ENCODE measurements around the gene ESRRG.

The ESRRG gene

DNA sequence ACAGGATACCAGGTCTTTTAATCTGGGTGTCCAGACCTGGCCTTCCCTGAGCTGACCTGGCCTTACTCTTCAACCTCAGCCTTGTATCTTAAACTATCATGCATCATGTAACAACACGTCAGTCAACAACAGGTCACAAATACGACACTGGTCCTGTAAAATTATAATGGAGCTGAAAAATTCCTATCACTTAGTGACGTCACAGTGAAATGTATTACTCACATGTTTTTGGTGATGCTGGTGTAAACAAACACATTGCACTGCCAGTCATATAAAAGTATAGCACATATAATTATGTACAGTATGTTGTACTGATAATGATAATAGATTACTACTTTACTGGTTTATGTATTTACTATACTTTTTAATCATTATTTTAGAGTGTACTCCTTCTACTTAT is 31.5 kb downstream of the ESRRG start:
- TF ChIP-seq EZH2 (IDR thresholded peaks at IDR 0.05; ENCODE audit: borderline replicate concordance, low read length): no peak
- TF ChIP-seq, protein P1, sequence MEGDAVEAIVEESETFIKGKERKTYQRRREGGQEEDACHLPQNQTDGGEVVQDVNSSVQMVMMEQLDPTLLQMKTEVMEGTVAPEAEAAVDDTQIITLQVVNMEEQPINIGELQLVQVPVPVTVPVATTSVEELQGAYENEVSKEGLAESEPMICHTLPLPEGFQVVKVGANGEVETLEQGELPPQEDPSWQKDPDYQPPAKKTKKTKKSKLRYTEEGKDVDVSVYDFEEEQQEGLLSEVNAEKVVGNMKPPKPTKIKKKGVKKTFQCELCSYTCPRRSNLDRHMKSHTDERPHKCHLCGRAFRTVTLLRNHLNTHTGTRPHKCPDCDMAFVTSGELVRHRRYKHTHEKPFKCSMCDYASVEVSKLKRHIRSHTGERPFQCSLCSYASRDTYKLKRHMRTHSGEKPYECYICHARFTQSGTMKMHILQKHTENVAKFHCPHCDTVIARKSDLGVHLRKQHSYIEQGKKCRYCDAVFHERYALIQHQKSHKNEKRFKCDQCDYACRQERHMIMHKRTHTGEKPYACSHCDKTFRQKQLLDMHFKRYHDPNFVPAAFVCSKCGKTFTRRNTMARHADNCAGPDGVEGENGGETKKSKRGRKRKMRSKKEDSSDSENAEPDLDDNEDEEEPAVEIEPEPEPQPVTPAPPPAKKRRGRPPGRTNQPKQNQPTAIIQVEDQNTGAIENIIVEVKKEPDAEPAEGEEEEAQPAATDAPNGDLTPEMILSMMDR (IDR thresholded peaks at IDR 0.05; ENCODE audit: low read length): no peak
- H3K36me3 ChIP-seq (ENCODE audit: insufficient read depth, low read length): no peaks in the 10 kb centered on the region
- H3F3A ChIP-seq (ENCODE audit: insufficient read depth, low read length): no peaks in the 10 kb centered on the region
- no peak overlapping the region for H3K4me2 ChIP-seq (ENCODE audit: low read length)
- H3K27ac ChIP-seq (ENCODE audit: low read depth, low read length, poor library complexity, severe bottlenecking): no peak overlapping the region
- no peaks in the 10 kb centered on the region for H3K79me2 ChIP-seq (ENCODE audit: insufficient read depth, low read length)
- no peaks in the 10 kb centered on the region for H3K4me1 ChIP-seq (ENCODE audit: insufficient read depth, low read length, severe bottlenecking)
- no peaks in the 10 kb centered on the region for H3K9me3 ChIP-seq (ENCODE audit: low read length)
- no peaks in the 10 kb centered on the region for H4K20me1 ChIP-seq (ENCODE audit: insufficient read depth, low read length)
- no peaks in the 10 kb centered on the region for H3K27me3 ChIP-seq (ENCODE audit: insufficient read depth, low read length)
- no peaks in the 10 kb centered on the region for H3K9me2 ChIP-seq (ENCODE audit: low read depth, low read length)
- no peak overlapping the region for H3K9ac ChIP-seq (ENCODE audit: low read length)
- H2AFZ ChIP-seq (ENCODE audit: low read length): no peak overlapping the region
- H3K4me3 ChIP-seq (ENCODE audit: low read depth, low read length, poor library complexity, severe bottlenecking): no peak overlapping the region

DNA sequence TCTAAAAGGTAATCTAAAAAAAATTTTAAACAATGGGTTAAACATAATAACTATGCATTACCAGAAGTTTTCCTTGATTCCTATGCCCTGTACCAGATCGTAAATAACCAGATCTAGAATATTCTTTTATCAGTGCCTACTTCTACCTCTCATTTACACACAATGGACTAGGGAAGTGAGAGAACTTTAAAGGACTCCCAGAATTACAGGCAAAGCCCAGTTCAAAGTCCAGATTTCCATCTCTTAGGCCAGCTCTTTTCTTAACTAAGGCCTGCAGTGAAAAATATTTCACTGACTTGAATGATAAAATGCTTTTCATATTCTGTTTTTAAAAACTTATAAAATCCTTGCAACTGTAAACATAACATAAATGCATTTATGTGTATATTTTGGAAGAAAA is 32.6 kb downstream of the ESRRG start:
- Histone ChIP-seq H3K36me3 (ENCODE audit: insufficient read depth, low read length) (no peaks in the 10 kb centered on the region), H3K27ac (ENCODE audit: low read depth, low read length, poor library complexity, severe bottlenecking) (no peak overlapping the region), H3K9me3 (ENCODE audit: low read length) (no peaks in the 10 kb centered on the region), H3K4me1 (ENCODE audit: insufficient read depth, low read length, severe bottlenecking) (no peaks in the 10 kb centered on the region), H3K27me3 (ENCODE audit: insufficient read depth, low read length) (no peaks in the 10 kb centered on the region), H3K9ac (ENCODE audit: low read length) (no peak overlapping the region), H4K20me1 (ENCODE audit: insufficient read depth, low read length) (no peaks in the 10 kb centered on the region), H3K4me3 (ENCODE audit: low read depth, low read length, poor library complexity, severe bottlenecking) (no peak overlapping the region), H3K9me2 (ENCODE audit: low read depth, low read length) (no peaks in the 10 kb centered on the region), H3F3A (ENCODE audit: insufficient read depth, low read length) (no peaks in the 10 kb centered on the region), H3K79me2 (ENCODE audit: insufficient read depth, low read length) (no peaks in the 10 kb centered on the region), H3K4me2 (ENCODE audit: low read length) (no peak overlapping the region), H2AFZ (ENCODE audit: low read length) (no peak overlapping the region)
- no peak for TF ChIP-seq EZH2 (IDR thresholded peaks at IDR 0.05; ENCODE audit: borderline replicate concordance, low read length)
- TF ChIP-seq, protein P1 (IDR thresholded peaks at IDR 0.05; ENCODE audit: low read length): no peak

DNA sequence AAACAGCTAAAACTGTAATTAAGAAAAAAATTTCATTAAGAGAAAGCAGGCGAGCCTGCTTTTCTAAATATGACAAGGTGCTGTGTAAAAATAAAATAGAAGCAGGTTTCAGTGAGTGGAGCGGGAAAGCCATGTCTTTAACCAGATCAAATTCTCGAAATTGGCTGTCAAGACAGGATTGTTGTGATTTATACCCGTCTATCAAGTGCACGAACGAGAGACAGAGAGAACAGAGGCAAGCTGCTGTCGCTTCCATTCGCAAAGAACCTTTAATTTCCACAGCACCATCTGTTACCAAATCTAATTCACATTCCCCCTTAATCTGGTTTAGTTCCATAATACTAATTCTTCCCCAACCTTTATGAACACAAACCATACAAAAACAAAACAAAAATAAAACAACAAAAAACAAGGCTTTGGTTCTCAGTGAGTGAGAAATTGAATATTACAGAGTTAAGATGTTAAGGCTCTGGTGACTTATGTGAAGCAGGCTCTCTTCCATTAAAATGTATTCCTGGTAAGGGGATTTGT is 35.0 kb downstream of the ESRRG start:
- Histone ChIP-seq H3K27ac (ENCODE audit: low read depth, low read length, poor library complexity, severe bottlenecking) (no peak overlapping the region), H3K4me1 (ENCODE audit: insufficient read depth, low read length, severe bottlenecking) (no peaks in the 10 kb centered on the region), H3K36me3 (ENCODE audit: insufficient read depth, low read length) (no peaks in the 10 kb centered on the region), H3K9me3 (ENCODE audit: low read length) (no peaks in the 10 kb centered on the region), H3K79me2 (ENCODE audit: insufficient read depth, low read length) (no peaks in the 10 kb centered on the region), H3K9me2 (ENCODE audit: low read depth, low read length) (no peaks in the 10 kb centered on the region), H3K27me3 (ENCODE audit: insufficient read depth, low read length) (no peaks in the 10 kb centered on the region), H3K4me2 (ENCODE audit: low read length) (no peak overlapping the region), H3K9ac (ENCODE audit: low read length) (no peak overlapping the region), H3F3A (ENCODE audit: insufficient read depth, low read length) (no peaks in the 10 kb centered on the region), H2AFZ (ENCODE audit: low read length) (no peak overlapping the region), H4K20me1 (ENCODE audit: insufficient read depth, low read length) (no peaks in the 10 kb centered on the region), H3K4me3 (ENCODE audit: low read depth, low read length, poor library complexity, severe bottlenecking) (no peak overlapping the region)
- no peak for TF ChIP-seq EZH2 (IDR thresholded peaks at IDR 0.05; ENCODE audit: borderline replicate concordance, low read length)
- TF ChIP-seq, protein P1 (IDR thresholded peaks at IDR 0.05; ENCODE audit: low read length): no peak

Data from OCI-LY1 (cell line).